HepG2 (cell line): ENCODE measurements around the gene HMGCR. TPM values are rescaled to one million over a fixed set of nuclear protein-coding genes. Genes with fewer than 3 reads are reported as not detected.
A peak's percentile ranks its signal among the peaks of the same experiment; 100 is the strongest.

Experiments used
- CCDC6 ChIP-seq: sonication (generic); formaldehyde crosslinking; IDR thresholded peaks from 2 replicates; pipeline ENCODE4 v1.8.1; 2022; ENCODE audit warnings: mild to moderate bottlenecking, missing genetic modification reagents, moderate library complexity
- ERF ChIP-seq: IDR thresholded peaks from 2 replicates; pipeline ENCODE4 v1.6.1; 2018; ENCODE audit warnings: missing biosample characterization, missing genetic modification reagents
- FOXA1 ChIP-seq, 2 experiments: fragments of 450-650 bp in 1 of 2; sonication (generic) in 1 of 2; formaldehyde crosslinking in 1 of 2; IDR thresholded peaks; 2 replicates each; pipeline versions ENCODE4 v1.4.0 to v1.6.1; 2016 to 2020; ENCODE audit warnings: missing genetic modification reagents in 1 of 2
- GFI1 ChIP-seq: sonication (generic); formaldehyde crosslinking; IDR thresholded peaks from 2 replicates; pipeline ENCODE4 v1.5.0; 2020; ENCODE audit warnings: missing genetic modification reagents, mild to moderate bottlenecking, borderline replicate concordance
- HNF4G ChIP-seq, 2 experiments: sonication (generic) in 1 of 2; formaldehyde crosslinking in 1 of 2; IDR thresholded peaks; 2 replicates each; pipeline versions ENCODE4 v1.4.0 to v1.6.1; 2011 to 2020; ENCODE audit warnings: borderline replicate concordance in 2 of 2, low read depth in 2 of 2, mild to moderate bottlenecking in 2 of 2, low read length in 1 of 2, missing genetic modification reagents in 1 of 2, moderate library complexity in 1 of 2
- NFYC ChIP-seq: IDR thresholded peaks from 2 replicates; pipeline ENCODE4 v1.6.1; 2016; ENCODE audit warnings: missing genetic modification reagents, missing compliant biosample characterization
- NR2F6 ChIP-seq, 2 experiments: IDR thresholded peaks; 2 replicates each; pipeline ENCODE4 v1.6.1; 2016; ENCODE audit warnings: antibody characterized with exemption in 1 of 2, mild to moderate bottlenecking in 1 of 2
- PLRG1 ChIP-seq: fragments of 450-650 bp; conservative IDR thresholded peaks from 2 replicates; pipeline ENCODE4 v1.6.1; 2016
- TCF7L2 ChIP-seq: IDR thresholded peaks from 2 replicates; pipeline ENCODE4 v1.6.1; 2011; ENCODE audit warnings: mild to moderate bottlenecking, low read depth, low read length, moderate library complexity
- ZFP36L1 ChIP-seq: sonication (generic); formaldehyde crosslinking; IDR thresholded peaks from 2 replicates; pipeline ENCODE4 v1.8.0; 2022; ENCODE audit warnings: mild to moderate bottlenecking, missing genetic modification reagents, moderate library complexity
- ZNF10 ChIP-seq: sonication (generic); formaldehyde crosslinking; IDR thresholded peaks from 2 replicates; pipeline ENCODE4 v1.4.0; 2020; ENCODE audit warnings: mild to moderate bottlenecking, low read depth, missing genetic modification reagents, borderline replicate concordance
- ZNF30 ChIP-seq: sonication (generic); formaldehyde crosslinking; IDR thresholded peaks from 2 replicates; pipeline ENCODE4 v1.5.0; 2020; ENCODE audit warnings: mild to moderate bottlenecking, missing genetic modification reagents
- ZNF484 ChIP-seq: sonication (generic); formaldehyde crosslinking; IDR thresholded peaks from 2 replicates; pipeline ENCODE4 v1.5.1; 2020; ENCODE audit warnings: mild to moderate bottlenecking, low read depth, missing genetic modification reagents, borderline replicate concordance
- ZNF562 ChIP-seq: sonication (generic); formaldehyde crosslinking; IDR thresholded peaks from 2 replicates; pipeline ENCODE4 v1.8.0; 2022; ENCODE audit warnings: missing genetic modification reagents, borderline replicate concordance
- ZNF615 ChIP-seq: sonication (generic); formaldehyde crosslinking; IDR thresholded peaks from 2 replicates; pipeline ENCODE4 v1.5.0; 2020; ENCODE audit warnings: mild to moderate bottlenecking, missing genetic modification reagents, borderline replicate concordance
- ZNF672 ChIP-seq: sonication (generic); formaldehyde crosslinking; IDR thresholded peaks from 2 replicates; pipeline ENCODE4 v1.8.1; 2022; ENCODE audit warnings: missing genetic modification reagents
- ZNF747 ChIP-seq: sonication (generic); formaldehyde crosslinking; IDR thresholded peaks from 2 replicates; pipeline ENCODE4 v1.8.1; 2023; ENCODE audit warnings: missing genetic modification reagents, mild to moderate bottlenecking, borderline replicate concordance
- polyA plus RNA-seq, 8 experiments: library from polyadenylated mRNA; depleted of rRNA in 3 of 8; stranded (reverse) in 7 of 8; unstranded in 1 of 8; fragments of >200 nt; fragmentation: Illumina TruSeq in 4 of 8; extraction: Trizol in 4 of 8; gene quantifications; 2 replicates each; pipeline versions ENCODE4 v1.2.1 to v1.2.3, GENCODE V29; 2011 to 2016; ENCODE audit warnings: low read depth in 4 of 8, missing spikeins in 1 of 8, mixed read lengths in 1 of 8; ENCODE audit not compliant: insufficient read depth in 1 of 8
- total RNA-seq, 5 experiments: library from RNA; depleted of rRNA; stranded (reverse); fragments of >200 nt; fragmentation: Illumina TruSeq; extraction: Trizol; gene quantifications; 2 replicates each; pipeline ENCODE4 v1.2.3, GENCODE V29; 2016; ENCODE audit warnings: low read depth in 1 of 5
- TF ChIP-seq, protein P1 (sequence below): sonication (generic); formaldehyde crosslinking; IDR thresholded peaks from 2 replicates; pipeline ENCODE4 v1.8.0; 2022; ENCODE audit warnings: missing genetic modification reagents, mild to moderate bottlenecking, inconsistent platforms, borderline replicate concordance
- TF ChIP-seq, protein P2 (sequence below): sonication (generic); formaldehyde crosslinking; IDR thresholded peaks from 2 replicates; pipeline ENCODE4 v1.5.0; 2020; ENCODE audit warnings: missing genetic modification reagents
- TF ChIP-seq, protein P3 (sequence below): sonication (generic); formaldehyde crosslinking; IDR thresholded peaks from 2 replicates; pipeline ENCODE4 v1.4.0; 2020; ENCODE audit warnings: missing genetic modification reagents
- TF ChIP-seq, protein P4 (sequence below): sonication (generic); formaldehyde crosslinking; IDR thresholded peaks from 2 replicates; pipeline ENCODE4 v1.4.0; 2020; ENCODE audit warnings: low read depth, mild to moderate bottlenecking, missing genetic modification reagents
- TF ChIP-seq, protein P5 (sequence below): sonication (generic); formaldehyde crosslinking; IDR thresholded peaks from 2 replicates; pipeline ENCODE4 v1.5.1; 2020; ENCODE audit warnings: missing genetic modification reagents, mild to moderate bottlenecking, borderline replicate concordance

The HMGCR gene
- total and polyA plus RNA-seq, 2 of the 13 experiments (the other 11 are each of a cell fraction or from before 2014, with no cell fraction given), result 43.0 to 144 TPM

DNA sequence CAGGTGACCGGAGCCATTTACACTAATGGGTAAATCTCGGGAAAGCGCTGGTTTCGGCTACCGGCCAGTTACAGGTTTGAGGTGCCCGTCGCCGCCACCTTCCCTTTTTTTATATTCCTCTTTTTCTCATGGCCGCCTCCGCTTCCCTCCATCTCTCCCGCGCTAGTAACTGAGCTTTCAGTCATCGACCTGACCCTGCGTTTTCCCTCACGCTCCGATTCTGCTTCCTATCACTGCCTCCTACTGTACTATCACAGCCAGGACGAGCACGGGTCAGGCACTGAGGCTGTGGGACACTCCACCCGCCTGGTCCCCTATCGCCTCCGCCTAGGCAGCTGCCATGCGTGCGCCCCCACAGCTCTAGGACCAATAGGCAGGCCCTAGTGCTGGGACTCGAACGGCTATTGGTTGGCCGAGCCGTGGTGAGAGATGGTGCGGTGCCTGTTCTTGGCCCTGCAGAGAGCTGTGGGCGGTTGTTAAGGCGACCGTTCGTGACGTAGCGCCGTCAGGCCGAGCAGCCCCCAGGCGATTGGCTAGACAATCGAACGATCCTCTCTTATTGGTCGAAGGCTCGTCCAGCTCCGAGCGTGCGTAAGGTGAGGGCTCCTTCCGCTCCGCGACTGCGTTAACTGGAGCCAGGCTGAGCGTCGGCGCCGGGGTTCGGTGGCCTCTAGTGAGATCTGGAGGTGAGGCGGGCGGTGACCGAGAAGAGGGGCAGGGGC lies at the start of gene HMGCR (continued):
- TF ChIP-seq, protein P1, sequence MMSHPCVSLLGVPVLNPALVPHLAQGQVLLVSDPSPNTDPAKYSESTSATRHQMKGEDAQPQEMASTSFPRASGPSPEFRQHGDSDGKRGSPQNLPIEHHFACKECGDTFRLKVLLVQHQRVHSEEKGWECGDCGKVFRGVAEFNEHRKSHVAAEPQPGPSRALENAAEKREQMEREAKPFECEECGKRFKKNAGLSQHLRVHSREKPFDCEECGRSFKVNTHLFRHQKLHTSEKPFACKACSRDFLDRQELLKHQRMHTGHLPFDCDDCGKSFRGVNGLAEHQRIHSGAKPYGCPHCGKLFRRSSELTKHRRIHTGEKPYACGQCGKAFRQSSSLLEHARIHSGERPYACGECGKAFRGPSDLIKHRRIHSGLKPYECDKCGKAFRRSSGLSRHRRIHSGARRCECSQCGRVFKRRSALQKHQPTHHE, result no peak
- TF ChIP-seq ZNF672 (CRISPR knock-in tag), result 0 out of 2 replicates have a peak, but pooled peaks have one; percentile 41
- TF ChIP-seq ZNF615 (CRISPR knock-in tag), result no peak
- TF ChIP-seq CCDC6 (CRISPR knock-in tag), result peak; percentile 87
- no peak for TF ChIP-seq FOXA1 (IDR thresholded peaks at IDR 0.05)
- peak; percentile 38; the same call in 1 of the 2 replicates for TF ChIP-seq FOXA1 (CRISPR knock-in tag; IDR thresholded peaks at IDR 0.05)
- TF ChIP-seq, protein P2, sequence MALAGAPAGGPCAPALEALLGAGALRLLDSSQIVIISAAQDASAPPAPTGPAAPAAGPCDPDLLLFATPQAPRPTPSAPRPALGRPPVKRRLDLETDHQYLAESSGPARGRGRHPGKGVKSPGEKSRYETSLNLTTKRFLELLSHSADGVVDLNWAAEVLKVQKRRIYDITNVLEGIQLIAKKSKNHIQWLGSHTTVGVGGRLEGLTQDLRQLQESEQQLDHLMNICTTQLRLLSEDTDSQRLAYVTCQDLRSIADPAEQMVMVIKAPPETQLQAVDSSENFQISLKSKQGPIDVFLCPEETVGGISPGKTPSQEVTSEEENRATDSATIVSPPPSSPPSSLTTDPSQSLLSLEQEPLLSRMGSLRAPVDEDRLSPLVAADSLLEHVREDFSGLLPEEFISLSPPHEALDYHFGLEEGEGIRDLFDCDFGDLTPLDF (CRISPR knock-in tag), result no peak
- no peak for TF ChIP-seq TCF7L2
- TF ChIP-seq, protein P3, sequence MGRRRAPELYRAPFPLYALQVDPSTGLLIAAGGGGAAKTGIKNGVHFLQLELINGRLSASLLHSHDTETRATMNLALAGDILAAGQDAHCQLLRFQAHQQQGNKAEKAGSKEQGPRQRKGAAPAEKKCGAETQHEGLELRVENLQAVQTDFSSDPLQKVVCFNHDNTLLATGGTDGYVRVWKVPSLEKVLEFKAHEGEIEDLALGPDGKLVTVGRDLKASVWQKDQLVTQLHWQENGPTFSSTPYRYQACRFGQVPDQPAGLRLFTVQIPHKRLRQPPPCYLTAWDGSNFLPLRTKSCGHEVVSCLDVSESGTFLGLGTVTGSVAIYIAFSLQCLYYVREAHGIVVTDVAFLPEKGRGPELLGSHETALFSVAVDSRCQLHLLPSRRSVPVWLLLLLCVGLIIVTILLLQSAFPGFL (CRISPR knock-in tag), result no peak
- no peak for TF ChIP-seq PLRG1
- TF ChIP-seq NFYC (CRISPR knock-in tag), result peak; percentile 97
- TF ChIP-seq NR2F6 (IDR thresholded peaks at IDR 0.05), result no peak
- peak; percentile 64; the same call in 1 of the 2 replicates for TF ChIP-seq NR2F6 (CRISPR knock-in tag; IDR thresholded peaks at IDR 0.05)
- no peak for TF ChIP-seq GFI1 (CRISPR knock-in tag)
- peak; percentile 90; the same call in 1 of the 2 replicates for TF ChIP-seq ZFP36L1
- TF ChIP-seq ZNF747 (CRISPR knock-in tag), result peak; percentile 7; the same call in 1 of the 2 replicates
- no peak for TF ChIP-seq ZNF484 (CRISPR knock-in tag)
- no peak for TF ChIP-seq ZNF10 (CRISPR knock-in tag)
- peak; percentile 67; the same call in 1 of the 2 replicates for TF ChIP-seq ERF (CRISPR knock-in tag)
- no peak for TF ChIP-seq ZNF30 (CRISPR knock-in tag)
- TF ChIP-seq, protein P4, sequence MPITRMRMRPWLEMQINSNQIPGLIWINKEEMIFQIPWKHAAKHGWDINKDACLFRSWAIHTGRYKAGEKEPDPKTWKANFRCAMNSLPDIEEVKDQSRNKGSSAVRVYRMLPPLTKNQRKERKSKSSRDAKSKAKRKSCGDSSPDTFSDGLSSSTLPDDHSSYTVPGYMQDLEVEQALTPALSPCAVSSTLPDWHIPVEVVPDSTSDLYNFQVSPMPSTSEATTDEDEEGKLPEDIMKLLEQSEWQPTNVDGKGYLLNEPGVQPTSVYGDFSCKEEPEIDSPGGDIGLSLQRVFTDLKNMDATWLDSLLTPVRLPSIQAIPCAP, result no peak
- TF ChIP-seq, protein P5, sequence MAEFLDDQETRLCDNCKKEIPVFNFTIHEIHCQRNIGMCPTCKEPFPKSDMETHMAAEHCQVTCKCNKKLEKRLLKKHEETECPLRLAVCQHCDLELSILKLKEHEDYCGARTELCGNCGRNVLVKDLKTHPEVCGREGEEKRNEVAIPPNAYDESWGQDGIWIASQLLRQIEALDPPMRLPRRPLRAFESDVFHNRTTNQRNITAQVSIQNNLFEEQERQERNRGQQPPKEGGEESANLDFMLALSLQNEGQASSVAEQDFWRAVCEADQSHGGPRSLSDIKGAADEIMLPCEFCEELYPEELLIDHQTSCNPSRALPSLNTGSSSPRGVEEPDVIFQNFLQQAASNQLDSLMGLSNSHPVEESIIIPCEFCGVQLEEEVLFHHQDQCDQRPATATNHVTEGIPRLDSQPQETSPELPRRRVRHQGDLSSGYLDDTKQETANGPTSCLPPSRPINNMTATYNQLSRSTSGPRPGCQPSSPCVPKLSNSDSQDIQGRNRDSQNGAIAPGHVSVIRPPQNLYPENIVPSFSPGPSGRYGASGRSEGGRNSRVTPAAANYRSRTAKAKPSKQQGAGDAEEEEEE (CRISPR knock-in tag), result no peak
- no peak for TF ChIP-seq ZNF562 (CRISPR knock-in tag)
- no peak for TF ChIP-seq HNF4G (IDR thresholded peaks at IDR 0.05; ENCODE audit: borderline replicate concordance, low read depth, low read length)
- no peak; the same call in 1 of the 2 replicates for TF ChIP-seq HNF4G (CRISPR knock-in tag; IDR thresholded peaks at IDR 0.05; ENCODE audit: borderline replicate concordance, low read depth)
